CD4-positive, alpha-beta T cell (primary cell): ENCODE measurements around the gene KATNIP. TPM values are rescaled to one million over a fixed set of nuclear protein-coding genes. Genes with fewer than 3 reads are reported as not detected.

Source experiments
- ATAC-seq: fragments of 200-7000 bp; cut with Tn5 transposase; one replicate; pipeline ENCODE4 v1.10.0; 2022; ENCODE audit warnings: mild to moderate bottlenecking; ENCODE audit not compliant: poor library complexity
- CTCF ChIA-PET: fragments of 350-600 bp; sonication (Branson Sonifier 250); formaldehyde crosslinking; loops from one replicate; lab custom pipeline; 2021; ENCODE audit warnings: antibody characterized with exemption, inconsistent platforms; lab: Charles Lee
- POLR2A ChIA-PET: fragments of 350-600 bp; sonication (Branson Sonifier 250); formaldehyde crosslinking; loops from one replicate; lab custom pipeline; 2021; ENCODE audit warnings: antibody characterized with exemption, inconsistent platforms; lab: Charles Lee
- DNase-seq, 14 experiments: peaks; one replicate each; pipeline ENCODE4 v3.0.0-alpha.2; 2013 to 2020; ENCODE audit warnings: mixed read lengths in 2 of 14
- H3K27ac ChIP-seq, 2 donors: one replicate each; pipeline versions ENCODE4 v1.5.1 to v1.7.0; 2013; ENCODE audit warnings: low read length in 2 of 2, low read depth in 1 of 2, mild to moderate bottlenecking in 1 of 2
- H3K27me3 ChIP-seq, 2 experiments: 1 replicate in 1 of 2; 2 replicates in 1 of 2; pipeline versions ENCODE4 v1.6.1 to v1.7.0; 2013; ENCODE audit warnings: low read length in 2 of 2, control low read depth in 1 of 2, mild to moderate bottlenecking in 1 of 2, moderate library complexity in 1 of 2; ENCODE audit not compliant: insufficient read depth in 2 of 2, control insufficient read depth in 1 of 2
- H3K36me3 ChIP-seq: one replicate; pipeline ENCODE4 v1.6.1; 2013; ENCODE audit warnings: low read length, control low read depth; ENCODE audit not compliant: insufficient read depth
- H3K4me1 ChIP-seq: one replicate; pipeline ENCODE4 v1.6.1; 2013; ENCODE audit warnings: low read length, control low read depth; ENCODE audit not compliant: insufficient read depth
- H3K4me3 ChIP-seq: one replicate; pipeline ENCODE4 v1.5.1; 2013; ENCODE audit warnings: mild to moderate bottlenecking, low read length, moderate library complexity
- H3K9me3 ChIP-seq, 2 experiments: 1 replicate in 1 of 2; 2 replicates in 1 of 2; pipeline versions ENCODE4 v1.6.1 to v1.7.0; 2013; ENCODE audit warnings: low read length in 2 of 2, mild to moderate bottlenecking in 2 of 2, control low read depth in 1 of 2, moderate library complexity in 1 of 2; ENCODE audit not compliant: control insufficient read depth in 1 of 2, insufficient read depth in 1 of 2
- H3K27ac Mint-ChIP-seq: one replicate; pipeline ENCODE4 v1.8.0; 2020; ENCODE audit warnings: mixed read lengths
- H3K27me3 Mint-ChIP-seq: one replicate; pipeline ENCODE4 v1.8.0; 2021; ENCODE audit warnings: mixed read lengths
- H3K36me3 Mint-ChIP-seq: one replicate; pipeline ENCODE4 v1.8.0; 2021; ENCODE audit warnings: low read depth, mixed read lengths
- H3K4me1 Mint-ChIP-seq: one replicate; pipeline ENCODE4 v1.8.0; 2021; ENCODE audit warnings: low read depth, mixed read lengths
- H3K4me3 Mint-ChIP-seq: one replicate; pipeline ENCODE4 v1.8.0; 2020; ENCODE audit warnings: mild to moderate bottlenecking, mixed read lengths
- H3K9me3 Mint-ChIP-seq: one replicate; pipeline ENCODE4 v1.8.0; 2020; ENCODE audit warnings: mixed read lengths
- intact Hi-C, 2 experiments: fragments of 100-400 bp; cut with DNase I in 1 of 2; cut with micrococcal nuclease in 1 of 2; formaldehyde crosslinking; loops; one replicate each; pipeline versions ENCODE4 v1.15.1 to v1.9.0; 2023 to 2025; cut with DNase I, micrococcal nuclease
- total RNA-seq, 174 experiments: library from RNA in 2 of 174; stranded (reverse) in 2 of 174; gene quantifications; one replicate each; pipeline ENCODE4 v1.2.3 and lab custom pipeline; 2021 to 2026
- TF ChIP-seq, protein P1 (sequence below): fragments of 200-600 bp; IDR thresholded peaks from one replicate; pipeline ENCODE4 v1.8.0; 2022; ENCODE audit warnings: antibody characterized with exemption, mild to moderate bottlenecking

KATNIP gene
- total RNA-seq, 2 experiments from 2014 or later, result 18.5 to 20.9 TPM

DNA sequence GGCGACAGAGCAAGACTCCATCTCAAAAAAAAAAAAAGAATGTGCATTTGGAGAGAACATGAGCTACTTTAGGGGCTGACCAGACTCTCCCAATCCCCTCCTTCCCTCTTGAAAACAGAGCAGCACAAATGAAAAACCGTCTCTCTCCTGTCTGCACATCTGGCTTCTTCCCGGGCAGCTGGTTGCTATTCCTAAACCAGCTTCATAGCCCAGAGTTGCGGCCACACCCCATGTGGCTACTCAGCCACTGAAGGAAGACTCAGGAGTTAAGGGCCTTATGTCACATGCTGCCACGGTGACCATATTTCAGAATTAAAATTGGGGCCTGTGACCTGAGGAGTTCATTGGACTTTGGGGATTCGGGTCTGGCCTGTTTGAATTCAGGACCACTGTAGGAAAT is 48.3 kb downstream of the KATNIP start:
- H3K27me3 Mint-ChIP-seq, result no peaks in the 10 kb centered on the region
- H3K36me3 Mint-ChIP-seq, result no peaks in the 10 kb centered on the region
- Histone ChIP-seq H3K4me1 (no peaks in the 10 kb centered on the region), H3K36me3 (no peaks in the 10 kb centered on the region), H3K4me3 (no peak overlapping the region), H3K9me3 (no peaks in the 10 kb centered on the region), H3K27ac (no peak overlapping the region), H3K27me3 (no peaks in the 10 kb centered on the region)
- no peak overlapping the region for H3K4me3 Mint-ChIP-seq
- H3K9me3 Mint-ChIP-seq, result no peaks in the 10 kb centered on the region
- DNase-seq (no peak), ATAC-seq (no peak)
- no peak overlapping the region for H3K27ac Mint-ChIP-seq
- intact Hi-C loops, result no loop called here
- CTCF ChIA-PET, result interaction anchor here (1.0 kb wide), 1 partner anchor 32 kb away, joined by 3 read pairs; no protein-coding TSS in a partner anchor
- POLR2A ChIA-PET, result no interaction called here
- TF ChIP-seq, protein P1, sequence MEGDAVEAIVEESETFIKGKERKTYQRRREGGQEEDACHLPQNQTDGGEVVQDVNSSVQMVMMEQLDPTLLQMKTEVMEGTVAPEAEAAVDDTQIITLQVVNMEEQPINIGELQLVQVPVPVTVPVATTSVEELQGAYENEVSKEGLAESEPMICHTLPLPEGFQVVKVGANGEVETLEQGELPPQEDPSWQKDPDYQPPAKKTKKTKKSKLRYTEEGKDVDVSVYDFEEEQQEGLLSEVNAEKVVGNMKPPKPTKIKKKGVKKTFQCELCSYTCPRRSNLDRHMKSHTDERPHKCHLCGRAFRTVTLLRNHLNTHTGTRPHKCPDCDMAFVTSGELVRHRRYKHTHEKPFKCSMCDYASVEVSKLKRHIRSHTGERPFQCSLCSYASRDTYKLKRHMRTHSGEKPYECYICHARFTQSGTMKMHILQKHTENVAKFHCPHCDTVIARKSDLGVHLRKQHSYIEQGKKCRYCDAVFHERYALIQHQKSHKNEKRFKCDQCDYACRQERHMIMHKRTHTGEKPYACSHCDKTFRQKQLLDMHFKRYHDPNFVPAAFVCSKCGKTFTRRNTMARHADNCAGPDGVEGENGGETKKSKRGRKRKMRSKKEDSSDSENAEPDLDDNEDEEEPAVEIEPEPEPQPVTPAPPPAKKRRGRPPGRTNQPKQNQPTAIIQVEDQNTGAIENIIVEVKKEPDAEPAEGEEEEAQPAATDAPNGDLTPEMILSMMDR, result no peak
- no peaks in the 10 kb centered on the region for H3K4me1 Mint-ChIP-seq

DNA sequence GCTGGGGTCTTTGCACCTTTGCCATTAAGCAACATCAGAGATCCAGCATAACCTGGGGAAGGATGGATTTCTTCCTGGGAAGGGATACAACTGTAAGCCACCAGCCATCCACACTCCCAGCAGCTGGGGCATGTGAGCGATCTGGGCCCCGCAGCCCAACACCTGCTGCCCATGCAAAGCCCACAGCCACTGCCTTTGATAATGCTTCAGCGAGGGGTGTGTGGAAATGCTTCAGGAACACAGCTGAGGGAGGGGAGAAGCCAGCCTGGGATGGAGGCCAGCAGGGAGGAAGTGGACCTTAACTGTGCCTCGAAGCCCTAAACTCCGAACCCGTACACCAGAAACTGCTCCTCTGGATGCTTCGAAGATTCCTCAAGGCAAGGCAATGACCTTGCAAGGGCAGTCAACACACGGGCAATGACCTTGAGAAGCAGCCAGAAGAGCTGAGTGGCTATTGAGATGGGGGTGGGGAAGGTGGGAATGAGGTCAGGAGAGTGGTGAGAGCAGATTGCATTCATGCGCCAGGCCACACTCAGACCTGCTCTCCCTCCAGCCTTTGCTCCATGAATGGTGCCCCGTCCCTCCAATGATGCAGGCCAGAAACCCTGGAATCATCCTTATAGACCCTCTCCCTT is 49.1 kb downstream of the KATNIP start:
- TF ChIP-seq, protein P1, result no peak
- no peaks in the 10 kb centered on the region for H3K36me3 Mint-ChIP-seq
- no peaks in the 10 kb centered on the region for H3K36me3 ChIP-seq

DNA sequence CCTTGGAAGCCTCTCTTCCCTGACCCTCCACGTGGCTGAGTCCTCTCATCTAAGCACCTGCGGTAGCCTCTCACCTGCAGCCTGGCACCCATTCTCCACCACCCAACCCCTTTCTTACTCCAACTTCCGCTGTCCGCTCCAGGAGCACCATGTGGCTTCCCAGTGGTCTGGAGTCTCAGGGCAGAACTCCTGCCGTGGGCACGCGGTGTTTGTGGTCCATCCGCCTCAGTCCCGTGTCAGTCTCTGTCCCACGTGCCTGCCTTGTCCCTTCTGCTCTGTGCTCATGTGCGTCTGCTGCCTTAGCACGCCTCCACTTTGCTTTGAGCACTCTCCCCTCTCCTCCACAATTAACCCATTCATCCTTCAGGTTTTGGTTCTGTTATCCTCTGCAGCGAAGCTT is 49.7 kb downstream of the KATNIP start:
- H3K4me1 Mint-ChIP-seq, result no peaks in the 10 kb centered on the region
- TF ChIP-seq, protein P1, result no peak
- Histone ChIP-seq H3K27ac (no peak overlapping the region), H3K9me3 (no peaks in the 10 kb centered on the region), H3K27me3 (no peaks in the 10 kb centered on the region), H3K4me3 (no peak overlapping the region), H3K4me1 (no peaks in the 10 kb centered on the region), H3K36me3 (no peaks in the 10 kb centered on the region)
- no peak for DNase-seq
- no peak overlapping the region for H3K27ac Mint-ChIP-seq
- CTCF ChIA-PET, result no interaction called here
- intact Hi-C loops, result no loop called here
- no peaks in the 10 kb centered on the region for H3K36me3 Mint-ChIP-seq
- POLR2A ChIA-PET, result no interaction called here
- no peaks in the 10 kb centered on the region for H3K9me3 Mint-ChIP-seq
- no peaks in the 10 kb centered on the region for H3K27me3 Mint-ChIP-seq
- no peak overlapping the region for H3K4me3 Mint-ChIP-seq
- no peak for ATAC-seq

More for the DNA sequence above, 49.1 kb downstream of the KATNIP start:
- Mint-ChIP-seq H3K4me3 (no peak overlapping the region), H3K27ac (no peak overlapping the region), H3K27me3 (no peaks in the 10 kb centered on the region), H3K4me1 (no peaks in the 10 kb centered on the region), H3K9me3 (no peaks in the 10 kb centered on the region)
- Histone ChIP-seq H3K27me3 (no peaks in the 10 kb centered on the region), H3K4me1 (no peaks in the 10 kb centered on the region), H3K4me3 (no peak overlapping the region), H3K9me3 (no peaks in the 10 kb centered on the region), H3K27ac (no peak overlapping the region)
- POLR2A ChIA-PET, result no interaction called here
- DNase-seq, result no peak
- CTCF ChIA-PET, result no interaction called here
- ATAC-seq, result no peak
- intact Hi-C loops, result no loop called here

Other genes with a start within 250 kb of the KATNIP start
- 100 to 1,000 TPM; 145 to 147 TPM for gene IL4R, start 236.2 kb upstream of the KATNIP start, total RNA-seq
- 10 to 100 TPM; 34.5 to 34.8 TPM for gene IL21R, start 148.0 kb upstream of the KATNIP start, total RNA-seq
- 10 to 100 TPM; 43.6 to 44.5 TPM for gene GTF3C1, start 231 bp upstream of the KATNIP start, total RNA-seq